KOPT-K1 (cell line): Measurements from ENCODE around the gene SIGLEC9.
"Not testable (repeated sequence)": the region's sequence is repeated elsewhere in the genome, so short reads cannot be mapped to it uniquely, and the experiment has no call there.

ENCODE experiments used
- H3K27ac ChIP-seq: fragments of 200-600 bp; sonication (generic); 2 replicates; pipeline ENCODE4 v1.5.1; 2016; ENCODE audit warnings: antibody characterized with exemption, mild to moderate bottlenecking, low read depth, low read length; ENCODE audit not compliant: poor library complexity, severe bottlenecking
- H3K36me3 ChIP-seq: fragments of 200-600 bp; sonication (generic); 2 replicates; pipeline ENCODE4 v1.5.1; 2017; ENCODE audit warnings: antibody characterized with exemption, mild to moderate bottlenecking, low read length, moderate library complexity; ENCODE audit not compliant: insufficient read depth
- H3K9me3 ChIP-seq: fragments of 200-600 bp; sonication (generic); 2 replicates; pipeline ENCODE4 v1.5.1; 2017; ENCODE audit warnings: antibody characterized with exemption, low read length, mild to moderate bottlenecking; ENCODE audit not compliant: insufficient read depth, poor library complexity, severe bottlenecking

Gene SIGLEC9

DNA sequence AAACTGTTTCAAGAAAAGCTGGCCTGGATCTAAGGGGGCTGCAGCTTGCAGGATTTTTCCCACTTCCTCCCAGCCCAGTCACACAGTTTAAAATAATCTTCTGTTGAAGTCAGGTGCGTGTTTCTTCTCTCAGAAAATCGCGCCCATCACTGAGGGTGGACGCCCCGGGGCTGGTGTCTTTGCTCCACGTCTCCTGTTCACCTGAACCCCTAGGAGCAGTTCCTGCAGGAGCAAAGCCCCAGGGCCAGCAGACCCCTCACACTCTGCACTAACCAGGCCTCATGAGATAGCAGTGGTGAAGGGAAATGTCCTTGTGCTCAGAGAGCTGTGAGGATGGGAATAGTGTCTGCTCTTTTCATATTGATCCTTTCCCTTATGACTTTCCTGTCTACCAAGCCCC lies 16.5 kb downstream of the SIGLEC9 start:
- Histone ChIP-seq H3K27ac (no peak overlapping the region), H3K9me3 (peaks cover 19% of the 10 kb centered on the region)

DNA sequence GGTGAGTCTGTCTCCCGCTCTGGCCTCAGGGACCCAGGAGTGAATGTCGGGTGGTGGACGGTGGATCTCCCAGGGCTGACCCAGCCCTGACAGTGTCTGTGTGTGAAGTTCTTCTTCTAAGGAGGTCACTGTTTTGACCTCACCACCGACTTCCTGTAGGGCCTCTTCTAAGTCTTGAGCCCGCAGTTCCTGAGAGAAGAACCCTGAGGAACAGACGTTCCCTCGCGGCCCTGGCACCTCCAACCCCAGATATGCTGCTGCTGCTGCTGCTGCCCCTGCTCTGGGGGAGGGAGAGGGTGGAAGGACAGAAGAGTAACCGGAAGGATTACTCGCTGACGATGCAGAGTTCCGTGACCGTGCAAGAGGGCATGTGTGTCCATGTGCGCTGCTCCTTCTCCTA lies 17.4 kb downstream of the SIGLEC9 start, which contains the start of gene SIGLEC7:
SIGLEC7 (plus strand) TSS at position 183 of the 400 bp plus-strand sequence; CDS start at position 252, 69 bp downstream.
- Histone ChIP-seq H3K36me3 (no peaks in the 10 kb centered on the region), H3K9me3 (peaks cover 10% of the 10 kb centered on the region), H3K27ac (no peak within 1 kb of the TSS)

More for the DNA sequence above, 16.5 kb downstream of the SIGLEC9 start:
- H3K36me3 ChIP-seq = no peaks in the 10 kb centered on the region

DNA sequence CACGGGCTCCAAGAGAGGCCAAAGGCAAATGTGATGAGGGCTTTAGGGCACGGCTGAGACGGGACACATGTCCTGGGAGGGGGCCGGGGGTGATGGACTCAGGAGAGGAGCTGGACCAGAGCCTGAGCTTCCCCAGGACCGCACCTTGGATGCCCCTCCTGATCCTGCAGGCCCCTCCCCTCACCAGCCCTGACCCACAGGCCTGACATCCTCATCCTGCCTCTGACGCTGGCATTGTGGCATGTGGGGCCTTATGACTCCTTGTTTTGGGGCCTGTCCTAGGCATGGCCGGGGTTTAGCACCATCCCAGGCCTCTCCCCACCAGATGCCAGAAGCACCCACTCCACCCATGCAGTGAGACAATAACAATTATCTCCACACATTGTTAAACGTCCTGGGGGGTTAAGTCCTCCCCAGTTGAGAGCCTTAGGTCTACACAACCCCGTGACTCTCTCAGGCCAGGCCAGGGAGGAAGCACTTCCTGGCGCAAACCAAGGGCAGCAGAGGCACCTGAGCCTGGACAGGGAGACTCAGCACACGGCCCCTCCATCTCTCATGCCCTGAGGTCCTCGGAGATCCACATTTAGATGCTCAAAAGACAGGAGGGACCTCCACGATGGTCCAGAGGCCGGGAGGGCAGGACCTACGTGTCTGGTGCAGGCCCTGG lies 18.2 kb downstream of the SIGLEC9 start:
- H3K27ac ChIP-seq, H3K9me3 ChIP-seq, H3K36me3 ChIP-seq: not testable (repeated sequence)

DNA sequence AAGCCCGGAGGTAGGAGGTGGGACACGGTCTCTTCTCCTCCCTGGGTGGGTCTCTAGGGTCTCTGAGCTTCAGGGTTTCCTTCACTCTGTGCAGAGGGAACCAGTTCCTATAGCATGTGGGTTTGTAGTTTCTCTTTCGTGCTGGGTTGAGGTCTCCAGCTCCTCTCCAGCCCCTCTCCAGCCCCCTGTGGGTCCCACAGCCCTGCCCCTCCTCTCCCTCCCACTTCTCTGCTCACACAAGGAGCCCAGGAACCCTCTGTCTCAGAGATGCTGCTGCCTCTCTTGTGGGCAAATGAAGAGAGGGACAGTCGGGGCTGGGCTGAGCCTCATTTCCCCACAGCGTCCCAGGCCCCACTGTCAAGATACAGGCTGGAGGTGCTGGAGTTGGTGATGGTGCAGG lies 18.8 kb downstream of the SIGLEC9 start:
- Histone ChIP-seq H3K9me3 (no peaks in the 10 kb centered on the region), H3K36me3 (no peaks in the 10 kb centered on the region), H3K27ac (no peak overlapping the region)

DNA sequence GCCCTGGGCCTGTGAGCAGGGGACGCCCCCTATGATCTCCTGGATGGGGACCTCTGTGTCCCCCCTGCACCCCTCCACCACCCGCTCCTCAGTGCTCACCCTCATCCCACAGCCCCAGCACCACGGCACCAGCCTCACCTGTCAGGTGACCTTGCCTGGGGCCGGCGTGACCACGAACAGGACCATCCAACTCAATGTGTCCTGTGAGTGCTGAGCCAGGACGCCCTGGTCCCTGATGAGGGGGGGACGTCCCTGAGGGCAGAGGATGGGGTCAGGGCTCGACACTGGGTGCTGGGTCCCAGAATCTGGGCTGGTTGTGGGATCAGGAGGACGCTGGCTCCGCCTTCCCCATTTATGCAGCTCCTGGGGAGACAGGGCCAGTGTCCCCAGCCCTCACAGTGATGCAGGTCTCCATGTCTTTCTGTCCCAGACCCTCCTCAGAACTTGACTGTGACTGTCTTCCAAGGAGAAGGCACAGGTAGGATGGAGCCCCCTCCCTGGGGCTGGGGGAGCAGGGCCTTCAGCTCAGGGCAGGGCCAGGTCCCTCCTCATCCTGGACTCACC lies 19.9 kb downstream of the SIGLEC9 start:
- Histone ChIP-seq H3K27ac (no peak overlapping the region), H3K9me3 (peaks cover 3% of the 10 kb centered on the region), H3K36me3 (no peaks in the 10 kb centered on the region)

DNA sequence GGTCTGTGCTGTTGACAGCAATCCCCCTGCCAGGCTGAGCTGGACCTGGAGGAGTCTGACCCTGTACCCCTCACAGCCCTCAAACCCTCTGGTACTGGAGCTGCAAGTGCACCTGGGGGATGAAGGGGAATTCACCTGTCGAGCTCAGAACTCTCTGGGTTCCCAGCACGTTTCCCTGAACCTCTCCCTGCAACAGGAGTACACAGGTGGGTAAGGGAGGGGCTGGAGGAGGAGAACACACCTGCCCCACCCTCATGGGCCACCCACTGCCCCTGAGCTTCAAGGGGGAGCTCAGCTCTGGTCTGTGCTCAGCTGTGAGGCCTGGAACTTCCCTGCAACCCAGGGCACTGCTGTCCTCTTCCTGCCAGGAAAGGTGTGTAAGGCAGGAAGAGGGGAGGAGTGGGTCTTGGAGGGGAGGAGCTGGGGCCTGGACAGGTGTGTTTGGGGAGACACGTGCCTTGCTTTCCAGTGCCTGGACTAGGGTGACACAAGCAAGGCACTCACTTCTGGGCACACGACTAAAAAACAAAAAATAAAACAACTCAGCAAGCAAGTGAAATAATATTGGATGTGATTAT lies 21.3 kb downstream of the SIGLEC9 start:
- Histone ChIP-seq H3K27ac (no peak overlapping the region), H3K36me3 (no peaks in the 10 kb centered on the region), H3K9me3 (peaks cover 6% of the 10 kb centered on the region)

DNA sequence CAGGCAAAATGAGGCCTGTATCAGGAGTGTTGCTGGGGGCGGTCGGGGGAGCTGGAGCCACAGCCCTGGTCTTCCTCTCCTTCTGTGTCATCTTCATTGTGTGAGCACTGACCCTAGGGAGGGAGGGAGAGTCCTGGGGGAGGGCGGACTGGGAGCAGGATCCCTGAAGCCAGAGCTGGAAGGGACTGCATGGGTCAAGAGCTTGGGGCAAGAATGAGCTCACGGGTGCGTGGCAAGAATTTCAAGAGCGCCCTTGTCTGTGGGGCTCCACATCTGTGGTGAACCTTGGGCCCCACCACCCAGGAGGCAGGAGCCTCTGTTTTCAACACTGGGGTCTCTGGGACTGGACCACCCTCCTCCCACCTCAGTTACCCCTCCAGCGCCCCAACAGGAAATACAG lies 22.0 kb downstream of the SIGLEC9 start:
- H3K36me3 ChIP-seq = no peaks in the 10 kb centered on the region
- H3K9me3 ChIP-seq = peaks cover 12% of the 10 kb centered on the region
- H3K27ac ChIP-seq = no peak overlapping the region

DNA sequence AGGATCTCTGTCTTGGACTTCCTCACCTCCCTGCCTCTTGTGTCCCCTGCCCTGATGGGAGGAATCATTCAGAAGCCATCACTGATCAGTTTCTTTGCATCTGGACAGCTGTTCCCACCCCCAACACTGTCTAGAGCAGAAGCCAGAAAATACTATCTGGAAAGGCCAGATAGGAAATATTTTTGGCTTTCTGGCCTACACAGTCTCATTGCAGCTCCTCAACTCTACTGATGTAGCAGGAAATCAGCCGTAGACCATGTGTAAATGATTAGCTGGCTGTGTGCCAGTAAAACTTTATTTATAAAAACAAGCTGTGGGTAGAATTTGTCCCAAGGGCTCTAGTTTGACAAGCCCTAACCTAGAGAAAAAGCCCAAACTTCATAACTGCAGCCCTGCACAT lies 23.0 kb downstream of the SIGLEC9 start:
- no peaks in the 10 kb centered on the region for H3K36me3 ChIP-seq
- H3K27ac ChIP-seq = no peak overlapping the region

DNA sequence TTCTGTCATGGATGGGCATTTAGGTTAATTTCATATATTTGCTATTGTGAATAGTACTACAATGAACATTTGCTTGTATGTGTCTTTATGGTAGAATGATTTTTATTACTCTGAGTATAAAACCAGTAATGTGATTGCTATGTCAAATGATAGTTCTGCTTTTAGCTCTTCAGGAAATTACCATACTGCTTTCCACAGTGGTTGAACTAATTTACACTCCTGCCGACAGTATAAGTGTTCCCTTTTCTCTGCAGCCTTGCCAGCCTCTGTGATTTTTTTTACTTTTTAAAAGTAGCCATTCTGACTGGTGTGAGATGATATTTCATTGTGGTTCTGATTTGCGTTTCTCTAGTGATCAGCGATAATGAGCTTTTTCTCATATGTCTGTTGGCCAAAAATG lies 23.9 kb downstream of the SIGLEC9 start:
- Histone ChIP-seq H3K9me3 (peaks cover 12% of the 10 kb centered on the region), H3K27ac (no peak overlapping the region), H3K36me3 (no peaks in the 10 kb centered on the region)

More for the DNA sequence above, 23.0 kb downstream of the SIGLEC9 start:
- H3K9me3 ChIP-seq = peaks cover 12% of the 10 kb centered on the region

DNA sequence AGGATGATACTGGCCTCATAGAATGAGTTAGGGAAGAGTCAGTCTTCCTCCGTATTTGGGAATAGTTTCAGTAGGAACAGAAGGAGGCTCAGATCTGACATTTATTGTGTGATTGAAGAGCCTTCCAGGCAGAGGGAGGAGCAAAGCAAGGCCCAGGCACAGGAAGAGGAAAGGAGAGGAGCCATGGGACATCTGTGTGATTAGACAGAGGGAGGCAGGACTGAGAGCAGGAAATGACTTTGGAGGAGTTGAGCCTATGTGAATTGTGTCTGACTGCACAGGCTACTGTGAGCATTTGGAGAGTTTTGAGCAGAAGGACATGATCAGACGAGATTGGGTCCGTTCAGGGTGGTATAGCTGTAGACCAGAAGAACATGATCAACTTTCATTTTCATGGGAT lies 25.9 kb downstream of the SIGLEC9 start:
- Histone ChIP-seq H3K27ac (no peak overlapping the region), H3K9me3 (peaks cover 12% of the 10 kb centered on the region), H3K36me3 (no peaks in the 10 kb centered on the region)

DNA sequence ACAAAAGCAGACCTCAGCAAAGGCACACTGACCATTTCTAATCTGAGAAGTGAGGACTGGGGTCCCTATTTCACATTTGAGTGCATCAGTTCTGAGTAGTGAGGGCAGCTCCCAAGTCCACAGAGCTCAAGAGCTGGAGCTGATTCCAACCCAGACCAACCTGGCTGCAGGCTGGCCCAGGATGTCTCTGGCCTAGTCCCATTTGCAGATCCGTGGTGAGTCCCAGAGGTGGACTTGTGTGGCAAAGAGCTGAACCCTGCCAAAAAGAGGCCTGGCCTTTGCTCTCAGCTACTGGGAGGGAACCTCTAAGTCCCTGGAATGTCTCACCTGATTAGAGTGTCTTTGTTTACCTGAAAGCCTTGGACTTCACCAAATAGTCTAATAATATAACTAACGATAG lies 32.0 kb downstream of the SIGLEC9 start:
- Histone ChIP-seq H3K27ac (no peak overlapping the region), H3K9me3 (no peaks in the 10 kb centered on the region), H3K36me3 (no peaks in the 10 kb centered on the region)

DNA sequence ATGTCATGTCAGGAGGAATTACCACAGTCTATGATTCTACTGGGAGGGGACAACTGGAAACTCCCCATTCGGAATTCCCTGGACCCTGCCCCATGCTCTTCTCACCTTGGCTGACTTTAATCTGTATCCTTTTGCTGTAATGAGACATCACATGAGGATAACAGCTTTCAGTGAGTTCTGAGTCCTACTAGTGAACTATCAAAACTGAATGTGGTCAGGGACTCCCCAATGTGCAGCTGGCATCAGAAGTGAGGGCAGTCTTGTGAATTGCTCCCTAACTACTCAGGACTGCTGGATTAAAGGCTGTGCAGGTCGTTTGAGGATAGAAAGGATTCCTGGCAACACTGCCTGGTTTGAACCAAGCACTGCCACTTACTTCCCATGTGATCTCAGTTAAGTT lies 32.6 kb downstream of the SIGLEC9 start:
- Histone ChIP-seq H3K9me3 (no peaks in the 10 kb centered on the region), H3K36me3 (no peaks in the 10 kb centered on the region), H3K27ac (no peak overlapping the region)

DNA sequence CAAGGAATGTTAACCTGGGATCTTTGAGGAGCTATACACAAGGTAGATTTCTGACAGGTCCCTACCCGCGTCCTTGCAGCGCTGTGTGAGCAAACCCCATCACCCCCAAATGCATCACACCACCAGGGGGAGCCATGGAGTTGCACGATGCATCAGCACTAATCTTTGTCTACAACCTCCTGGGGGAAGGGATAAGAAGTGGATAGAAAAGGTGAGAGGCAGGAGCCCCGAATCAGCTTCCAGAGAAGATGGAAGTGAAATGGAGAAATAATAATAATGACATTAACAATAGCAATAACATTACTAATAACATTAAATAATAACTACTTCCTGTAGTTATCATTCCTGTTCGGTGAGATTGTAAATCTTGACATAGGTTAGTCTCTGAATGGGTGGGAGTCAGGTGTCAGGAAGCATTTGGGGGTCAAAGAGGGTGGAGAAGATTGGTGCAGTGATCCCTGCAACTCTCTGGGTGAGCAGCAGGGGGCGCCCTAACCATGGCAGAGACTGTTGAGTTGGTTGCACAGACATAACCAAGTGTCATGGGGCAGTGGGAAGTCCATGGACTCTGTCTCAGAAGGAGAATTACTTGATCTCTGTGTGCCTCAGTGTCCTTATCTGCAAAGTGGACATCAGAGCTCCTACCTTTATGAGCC lies 33.9 kb downstream of the SIGLEC9 start:
- H3K9me3 ChIP-seq = no peaks in the 10 kb centered on the region
- no peaks in the 10 kb centered on the region for H3K36me3 ChIP-seq
- no peak overlapping the region for H3K27ac ChIP-seq

DNA sequence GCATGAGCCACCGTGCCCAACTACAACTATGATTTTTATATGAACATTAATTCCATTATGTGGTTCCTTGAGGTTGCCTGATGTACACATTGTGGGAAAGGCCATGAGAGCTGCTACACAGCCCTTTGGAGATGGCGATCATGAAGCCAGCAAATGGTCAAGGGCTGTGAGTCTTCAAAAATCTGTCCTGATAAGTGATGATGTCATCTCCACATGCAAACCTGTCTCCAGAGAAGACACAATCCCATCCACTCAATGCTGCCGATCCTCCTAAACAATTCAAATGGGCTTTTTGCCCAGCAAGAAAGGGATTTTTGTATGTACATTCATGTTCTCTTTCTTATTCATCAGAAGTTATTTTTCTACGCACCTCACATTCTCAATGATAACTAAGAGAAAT lies 35.0 kb downstream of the SIGLEC9 start:
- Histone ChIP-seq H3K27ac (no peak overlapping the region), H3K9me3 (no peaks in the 10 kb centered on the region), H3K36me3 (no peaks in the 10 kb centered on the region)

DNA sequence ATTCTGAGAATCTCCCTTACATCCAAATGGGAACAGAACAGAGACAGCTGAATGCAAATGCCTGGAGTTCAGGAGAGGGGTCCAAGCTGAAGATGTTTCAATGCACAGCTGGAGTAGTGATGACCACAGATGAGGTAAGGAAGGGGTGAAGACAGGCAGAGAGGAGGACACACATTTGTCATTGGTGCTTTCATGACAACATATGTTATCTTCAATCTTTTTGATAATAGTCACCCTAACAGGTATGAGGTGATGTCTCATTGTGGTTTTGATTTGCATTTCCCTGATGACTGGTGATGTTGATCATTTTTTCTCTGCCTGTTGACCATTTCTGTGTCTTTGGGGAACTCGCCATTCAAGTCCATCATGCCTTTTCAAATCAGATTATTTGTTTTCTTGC lies 36.6 kb downstream of the SIGLEC9 start:
- no peaks in the 10 kb centered on the region for H3K36me3 ChIP-seq
- H3K27ac ChIP-seq = no peak overlapping the region
- no peaks in the 10 kb centered on the region for H3K9me3 ChIP-seq
